Epithelial cell of esophagus (primary cell): ENCODE data around the gene BEND6.
A peak's percentile ranks its signal among the peaks of the same experiment; 100 is the strongest.
"Not testable (repeated sequence)": the region's sequence is repeated elsewhere in the genome, so short reads cannot be mapped to it uniquely, and the experiment has no call there.

Experiments
- DNase-seq: peaks from one replicate; pipeline ENCODE4 v3.0.0; 2010; ENCODE audit warnings: low read depth
- H3K4me3 ChIP-seq: 2 replicates; pipeline ENCODE4 v1.5.1; 2011; ENCODE audit warnings: mild to moderate bottlenecking, low read length, control low read depth
- CTCF ChIP-seq: IDR thresholded peaks from 2 replicates; pipeline ENCODE4 v1.5.1; 2011; ENCODE audit warnings: low read depth, mild to moderate bottlenecking, low read length, control low read depth, inconsistent platforms; ENCODE audit not compliant: insufficient read depth; ENCODE audit errors: missing control alignments

Gene BEND6

GRCh38 chr6:57006101-57006500 is 51.2 kb downstream of the BEND6 start:
- no peak for TF ChIP-seq CTCF
- DNase-seq = no peak
- H3K4me3 ChIP-seq = no peak overlapping the region

GRCh38 chr6:57008069-57008468 is 53.2 kb downstream of the BEND6 start:
- DNase-seq, H3K4me3 ChIP-seq: not testable (repeated sequence)

- peak; percentile 86 for DNase-seq
Observed at GRCh38 chr6:57013521-57013926, 58.6 kb downstream of the BEND6 start.

GRCh38 chr6:57017069-57017468 is 62.2 kb downstream of the BEND6 start:
- TF ChIP-seq CTCF = no peak
- H3K4me3 ChIP-seq = no peak overlapping the region
- DNase-seq = no peak

More at GRCh38 chr6:57013521-57013926, 58.6 kb downstream of the BEND6 start:
- no peak for TF ChIP-seq CTCF
- H3K4me3 ChIP-seq = no peak overlapping the region

GRCh38 chr6:57017841-57018240 is 62.9 kb downstream of the BEND6 start:
- DNase-seq = no peak
- H3K4me3 ChIP-seq = no peak overlapping the region
- no peak for TF ChIP-seq CTCF

GRCh38 chr6:57019434-57019833 is 64.5 kb downstream of the BEND6 start:
- DNase-seq = no peak
- no peak overlapping the region for H3K4me3 ChIP-seq
- no peak for TF ChIP-seq CTCF

- no peak overlapping the region for H3K4me3 ChIP-seq
- peak; percentile 65 for DNase-seq
- peak; percentile 44 for TF ChIP-seq CTCF
Observed at GRCh38 chr6:57021086-57021720, 66.3 kb downstream of the BEND6 start.

- DNase-seq = no peak
- TF ChIP-seq CTCF = no peak
- H3K4me3 ChIP-seq = no peak overlapping the region
Observed at GRCh38 chr6:57024321-57024720, 69.4 kb downstream of the BEND6 start.
